GM13976 (cell line): ENCODE results near the gene CLEC14A.

Source experiments
- DNase-seq: peaks from one replicate; pipeline ENCODE4 v3.0.0; 2012; ENCODE audit warnings: low spot score
- in situ Hi-C: fragments of 300-500 bp; cut with MboI; formaldehyde crosslinking; loops from one replicate; pipeline ENCODE4 v1.12.0; 2022; ENCODE audit warnings: low sequenced_read_pairs, mixed read lengths, inconsistent platforms; ENCODE audit not compliant: unreplicated experiment
- TF ChIP-seq, protein P1 (sequence below): IDR thresholded peaks from 2 replicates; pipeline ENCODE4 v1.5.1; 2012; ENCODE audit warnings: borderline replicate concordance, mild to moderate bottlenecking; ENCODE audit not compliant: insufficient read depth; ENCODE audit errors: extremely low read depth, missing control alignments, control extremely low read depth

Gene CLEC14A

DNA sequence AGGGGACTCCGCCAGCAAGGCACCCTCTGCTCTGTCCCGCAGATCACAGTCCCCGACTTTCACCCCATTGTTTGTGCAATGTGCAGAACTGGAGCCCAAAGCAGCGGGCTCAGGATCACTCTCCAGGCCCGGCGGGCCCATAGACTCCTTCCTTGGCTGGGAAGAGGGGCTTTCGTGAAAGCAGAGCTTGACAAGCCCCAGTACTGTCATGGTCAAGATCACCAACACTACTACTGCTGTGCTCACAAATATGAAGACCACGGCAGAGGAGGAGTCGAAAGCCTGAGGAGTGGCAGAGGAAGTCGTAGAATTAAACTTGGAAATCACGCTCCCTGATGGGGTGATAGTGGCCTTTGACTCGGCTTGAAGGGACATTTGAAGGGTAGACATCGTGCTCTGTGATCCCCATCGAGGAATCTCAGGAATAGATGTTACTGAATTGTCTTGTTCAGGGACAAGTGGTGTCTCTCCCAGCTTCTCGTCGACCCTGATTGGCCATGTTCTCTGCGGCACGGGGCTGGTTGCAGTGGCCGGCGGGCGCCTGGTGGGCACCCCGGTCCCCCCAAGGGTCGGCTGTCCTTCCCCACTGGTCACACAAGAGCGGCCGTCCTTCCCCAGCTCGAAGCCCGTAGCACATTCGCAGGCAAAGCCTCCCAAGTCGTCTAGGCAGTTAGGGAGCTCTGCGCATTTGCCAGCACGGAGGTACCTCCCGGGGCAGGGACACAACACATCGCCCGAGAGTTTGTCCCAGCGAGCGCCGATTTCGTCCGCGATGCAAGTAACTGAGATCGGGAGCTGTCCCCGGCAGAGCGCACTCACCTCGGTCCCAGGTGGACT, 1.1 kb downstream of the CLEC14A start:
- no peak for DNase-seq
- TF ChIP-seq, protein P1, sequence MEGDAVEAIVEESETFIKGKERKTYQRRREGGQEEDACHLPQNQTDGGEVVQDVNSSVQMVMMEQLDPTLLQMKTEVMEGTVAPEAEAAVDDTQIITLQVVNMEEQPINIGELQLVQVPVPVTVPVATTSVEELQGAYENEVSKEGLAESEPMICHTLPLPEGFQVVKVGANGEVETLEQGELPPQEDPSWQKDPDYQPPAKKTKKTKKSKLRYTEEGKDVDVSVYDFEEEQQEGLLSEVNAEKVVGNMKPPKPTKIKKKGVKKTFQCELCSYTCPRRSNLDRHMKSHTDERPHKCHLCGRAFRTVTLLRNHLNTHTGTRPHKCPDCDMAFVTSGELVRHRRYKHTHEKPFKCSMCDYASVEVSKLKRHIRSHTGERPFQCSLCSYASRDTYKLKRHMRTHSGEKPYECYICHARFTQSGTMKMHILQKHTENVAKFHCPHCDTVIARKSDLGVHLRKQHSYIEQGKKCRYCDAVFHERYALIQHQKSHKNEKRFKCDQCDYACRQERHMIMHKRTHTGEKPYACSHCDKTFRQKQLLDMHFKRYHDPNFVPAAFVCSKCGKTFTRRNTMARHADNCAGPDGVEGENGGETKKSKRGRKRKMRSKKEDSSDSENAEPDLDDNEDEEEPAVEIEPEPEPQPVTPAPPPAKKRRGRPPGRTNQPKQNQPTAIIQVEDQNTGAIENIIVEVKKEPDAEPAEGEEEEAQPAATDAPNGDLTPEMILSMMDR = no peak
- in situ Hi-C loops = no loop called here

- in situ Hi-C loops = no loop called here
- DNase-seq = no peak
- TF ChIP-seq, protein P1 = no peak
Observed at GRCh38 chr14:38253676-38254075, 2.2 kb downstream of the CLEC14A start.

- no peak for DNase-seq
- in situ Hi-C loops = no loop called here
- TF ChIP-seq, protein P1 = no peak
Observed at GRCh38 chr14:38252066-38252710, 3.7 kb downstream of the CLEC14A start.

DNA sequence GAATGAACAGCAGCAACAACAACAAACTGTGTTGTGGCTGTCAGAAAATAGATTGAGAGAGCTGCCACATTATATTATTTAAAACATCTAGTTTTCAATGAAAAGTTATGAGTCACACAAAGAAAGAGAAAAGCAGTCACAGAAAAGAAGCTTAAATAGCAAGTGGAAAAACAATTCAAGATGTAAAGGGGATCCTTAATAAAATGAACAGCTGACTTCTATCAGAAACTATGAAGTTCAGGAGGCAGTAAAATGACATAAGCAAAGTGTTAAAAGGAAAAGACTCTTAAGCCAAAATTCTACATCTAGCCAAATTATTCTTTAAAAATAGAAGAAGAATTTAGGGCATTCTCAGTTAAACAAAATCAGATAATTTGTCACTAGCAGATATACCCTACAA, 5.6 kb downstream of the CLEC14A start:
- DNase-seq = no peak
- in situ Hi-C loops = no loop called here
- TF ChIP-seq, protein P1 = no peak

DNA sequence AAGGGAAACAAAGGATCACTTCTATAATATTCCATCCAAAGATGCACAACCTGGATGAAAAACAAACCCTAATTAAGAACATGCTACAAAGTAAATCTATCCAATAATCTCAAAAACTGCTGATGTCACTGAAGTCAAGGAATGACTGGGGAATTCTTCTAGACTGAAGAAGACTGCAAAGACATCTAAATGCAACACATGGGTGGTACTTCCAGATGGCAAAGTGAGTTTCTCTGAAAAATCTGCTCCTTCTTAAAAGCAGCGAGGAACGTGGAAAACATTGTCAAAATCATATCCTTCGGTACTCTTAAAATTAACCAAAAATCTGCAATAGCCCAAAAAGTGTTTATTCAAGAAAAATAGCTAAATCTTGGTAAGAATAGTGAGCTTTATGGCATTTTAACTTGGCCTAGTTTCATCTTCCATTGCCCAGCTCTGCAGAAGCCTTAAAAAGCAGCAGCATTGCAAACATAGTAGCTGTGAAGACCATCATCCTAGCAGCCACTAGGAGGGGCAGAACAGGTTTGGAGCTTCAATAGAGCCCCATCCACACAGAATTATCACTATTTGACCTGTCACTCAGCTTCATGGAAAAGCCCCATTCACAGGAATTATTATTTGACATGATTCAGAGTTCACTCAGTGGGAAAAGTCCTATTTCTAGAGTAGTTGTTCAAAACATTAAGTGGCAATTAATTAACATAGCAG, 7.4 kb downstream of the CLEC14A start:
- in situ Hi-C loops = no loop called here
- TF ChIP-seq, protein P1 = no peak
- no peak for DNase-seq

DNA sequence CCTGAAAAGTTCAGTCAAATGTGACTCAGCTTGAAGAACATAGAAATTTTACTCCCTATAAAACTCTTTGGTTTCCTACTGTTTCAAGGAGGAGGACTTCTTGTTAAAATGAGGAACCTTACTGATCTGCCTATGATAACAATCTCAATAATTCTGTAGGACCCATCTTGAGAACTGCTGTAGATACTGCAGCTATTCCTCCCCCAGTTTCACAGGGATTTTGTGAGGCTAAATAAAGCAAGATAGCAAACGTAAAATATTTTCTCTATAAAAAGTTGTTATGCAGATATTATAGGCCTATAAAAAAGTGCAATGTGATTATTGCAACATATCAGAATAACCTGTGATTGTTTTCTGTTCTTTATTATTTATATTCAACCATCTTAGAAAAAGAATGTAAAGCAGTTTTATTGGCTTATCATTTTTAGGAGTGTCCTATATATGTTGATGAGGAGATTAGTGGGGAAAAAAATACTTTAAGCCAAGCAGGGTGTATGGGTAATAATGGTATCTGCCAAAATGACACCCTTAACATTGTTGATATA, 12.1 kb downstream of the CLEC14A start:
- in situ Hi-C loops = no loop called here
- DNase-seq = no peak
- TF ChIP-seq, protein P1 = no peak
